Measurements from ENCODE around the gene SUPT20HL2. TPM values are rescaled to one million over a fixed set of nuclear protein-coding genes. Genes with fewer than 3 reads are reported as not detected.

Gene SUPT20HL2
- total and polyA plus RNA-seq, 10 of the 15 experiments (the other 5 are each of a cell fraction or from before 2014, with no cell fraction given), result not detected

- Histone ChIP-seq H3K36me3 (ENCODE audit: control insufficient read depth in 2 of 2, insufficient read depth in 2 of 2, low read length in 1 of 2) (no peaks in the 10 kb centered on the region), H3K9ac (ENCODE audit: control insufficient read depth, insufficient read depth, low read length) (no peak overlapping the region), H3K4me1 (ENCODE audit: control insufficient read depth, insufficient read depth, low read length) (no peaks in the 10 kb centered on the region), H3K27me3 (replicated peaks in 1 of 2; ENCODE audit: control insufficient read depth in 2 of 2, insufficient read depth in 2 of 2, low read length in 1 of 2) (no peaks in the 10 kb centered on the region), H3K4me3 (no peak overlapping the region), H3K27ac (ENCODE audit: control insufficient read depth, insufficient read depth) (no peak overlapping the region), H3K79me2 (ENCODE audit: control insufficient read depth, insufficient read depth, low read length) (no peaks in the 10 kb centered on the region), H3K4me2 (ENCODE audit: control insufficient read depth, insufficient read depth) (no peak overlapping the region), H4K20me1 (ENCODE audit: control insufficient read depth, insufficient read depth) (no peaks in the 10 kb centered on the region), H3K9me3 (replicated peaks; ENCODE audit: control insufficient read depth, insufficient read depth, low read length) (no peaks in the 10 kb centered on the region), H2AFZ (ENCODE audit: control insufficient read depth, low read depth, low read length) (no peak overlapping the region)
- BruUV-seq (replicated peaks), result no TSS peak
- ChIA-PET RAD21 (ENCODE audit: unreplicated experiment) (no interaction called here), CTCF (interaction anchor here (1.1 to 1.4 kb wide), 3 partner anchors 10 to 33 kb away, joined by 3 to 4 read pairs (median 3); no protein-coding TSS in a partner anchor), POLR2A (interaction anchor here (0.6 kb wide), 2 partner anchors 230 to 713 kb away, joined by 3 to 4 read pairs; no protein-coding TSS in a partner anchor), SMC1A (ENCODE audit: uncharacterized antibody, unreplicated experiment) (interaction anchor here (1.4 kb wide), 1 partner anchor 11 kb away, joined by 4 read pairs; no protein-coding TSS in a partner anchor)
- intact Hi-C loops (cut with micrococcal nuclease; ENCODE audit: unreplicated experiment) (no loop called here), in situ Hi-C loops (cut with MboI) (no loop called here)
- no peak for TF ChIP-seq ZBTB11 (CRISPR knock-in tag; IDR thresholded peaks at IDR 0.05)
- TF ChIP-seq BCLAF1 (IDR thresholded peaks at IDR 0.05), result no peak
- no peak for TF ChIP-seq RCOR1 (conservative IDR thresholded peaks at IDR 0.05; ENCODE audit: low read depth, low read length)
- TF ChIP-seq GATAD2B (conservative IDR thresholded peaks at IDR 0.05; ENCODE audit: low read depth), result no peak
- TF ChIP-seq ATF7 (IDR thresholded peaks at IDR 0.05; ENCODE audit: low read depth), result no peak
- TF ChIP-seq SUZ12 (IDR thresholded peaks at IDR 0.05; ENCODE audit: unreplicated experiment), result no peak
- no peak for TF ChIP-seq SMARCA5 (IDR thresholded peaks at IDR 0.05)
- no peak for TF ChIP-seq TCF3 (IDR thresholded peaks at IDR 0.05; ENCODE audit: borderline replicate concordance, insufficient read depth, low read depth, low read length)
- no peak for TF ChIP-seq SMAD5 (IDR thresholded peaks at IDR 0.05; ENCODE audit: low read depth)
- TF ChIP-seq NFYB (IDR thresholded peaks at IDR 0.05; ENCODE audit: insufficient read depth, low read depth, low read length), result no peak
- no peak for ATAC-seq
- no peak for DNase-seq (ENCODE audit: low read depth, low spot score)
- FAIRE-seq, result no peak
- 41% methylated on average over 4 of the region's 4 CpGs for WGBS (ENCODE audit: insufficient coverage, insufficient replicate concordance, low lambda C conversion rate, missing lambda C conversion rate)
Observed at GRCh38 chrX:24293412-24293811, 20.5 kb downstream of the SUPT20HL2 start.
